ENCODE data around the gene KDM4B.

The KDM4B gene

DNA sequence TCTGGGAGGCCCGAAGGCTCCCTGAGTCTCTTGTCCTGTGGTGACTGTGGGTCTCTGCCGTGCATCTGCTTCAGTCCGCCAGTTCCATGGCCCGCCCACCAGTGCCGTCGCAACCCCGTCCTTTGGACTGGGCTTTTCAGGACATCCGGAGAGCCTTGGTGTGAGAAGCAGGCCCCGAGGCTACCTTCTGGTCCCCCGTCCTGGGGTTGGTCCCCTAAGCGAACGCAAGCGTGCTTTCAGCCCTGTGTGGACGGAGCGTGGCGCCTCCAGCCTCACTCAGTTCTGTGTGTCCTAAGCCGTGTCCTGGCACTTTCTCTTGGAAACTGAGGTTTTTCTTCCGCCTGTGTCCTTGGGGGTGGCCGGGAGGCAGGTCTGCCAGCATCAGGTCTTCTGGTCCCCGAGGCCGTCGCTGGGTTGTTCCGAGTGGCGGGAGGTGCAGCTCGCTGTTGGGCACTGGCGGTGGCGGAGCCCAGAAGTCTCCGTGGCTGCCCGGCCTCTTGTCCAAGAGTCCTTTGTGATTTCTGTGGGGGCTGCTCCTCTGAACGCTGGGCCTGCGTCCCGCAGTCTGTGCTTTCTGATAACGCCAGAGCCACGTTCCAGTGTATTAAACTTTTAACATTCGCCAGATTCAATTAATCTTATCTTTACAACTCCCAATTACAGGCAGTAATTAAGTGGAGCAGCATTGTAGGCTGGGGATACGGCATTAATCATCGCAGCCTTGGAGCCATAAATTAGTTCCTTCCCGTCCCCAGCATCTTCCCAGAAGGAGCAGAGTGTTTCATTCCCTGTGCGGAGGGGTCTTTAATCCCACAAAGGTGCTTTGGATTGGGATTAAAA is 99.5 kb downstream of the KDM4B start:
- no peak for DNase-seq (ENCODE audit: low read depth in 2 of 2)

DNA sequence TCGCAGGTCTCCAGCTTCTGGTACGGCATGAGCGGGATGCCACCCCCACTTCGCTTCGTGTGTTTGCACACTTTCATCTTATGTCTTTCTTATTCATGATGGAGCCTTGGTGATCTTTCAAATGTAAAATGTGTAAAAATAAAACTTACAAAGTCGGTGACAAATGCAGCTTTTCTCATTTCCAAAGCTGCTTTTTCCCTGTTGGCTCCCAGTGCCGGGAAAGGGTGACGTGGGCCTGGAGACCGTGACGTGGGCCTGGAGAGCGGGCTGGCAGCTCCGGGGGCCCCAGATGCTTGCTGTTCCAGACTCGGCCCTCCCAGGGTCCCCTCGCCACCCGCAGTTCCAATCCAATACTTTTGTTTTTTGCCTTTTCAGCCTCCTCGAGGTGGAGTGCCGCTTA is 101.4 kb downstream of the KDM4B start:
- no peak for DNase-seq (ENCODE audit: low read depth in 2 of 2)

DNA sequence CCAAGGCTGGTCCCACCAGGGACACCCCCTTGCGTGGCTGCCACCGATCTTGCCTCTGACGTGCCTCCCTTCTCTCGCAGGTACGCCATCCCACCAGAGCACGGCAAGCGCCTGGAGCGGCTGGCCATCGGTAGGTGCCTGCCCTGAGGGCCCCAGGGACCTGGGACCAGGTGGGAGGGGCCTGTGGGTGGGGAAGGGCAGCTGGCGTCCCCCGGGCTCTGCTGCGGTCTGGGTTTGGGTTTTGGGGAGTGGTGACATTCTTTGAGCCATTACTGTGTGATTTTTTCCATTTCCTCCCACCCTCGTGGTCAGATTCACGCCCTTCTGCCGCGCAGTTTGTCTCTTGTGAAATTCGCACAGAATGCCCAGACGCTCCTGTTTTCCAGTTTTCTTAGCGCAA is 102.0 kb downstream of the KDM4B start:
- DNase-seq (ENCODE audit: low read depth in 2 of 2), result no peak

DNA sequence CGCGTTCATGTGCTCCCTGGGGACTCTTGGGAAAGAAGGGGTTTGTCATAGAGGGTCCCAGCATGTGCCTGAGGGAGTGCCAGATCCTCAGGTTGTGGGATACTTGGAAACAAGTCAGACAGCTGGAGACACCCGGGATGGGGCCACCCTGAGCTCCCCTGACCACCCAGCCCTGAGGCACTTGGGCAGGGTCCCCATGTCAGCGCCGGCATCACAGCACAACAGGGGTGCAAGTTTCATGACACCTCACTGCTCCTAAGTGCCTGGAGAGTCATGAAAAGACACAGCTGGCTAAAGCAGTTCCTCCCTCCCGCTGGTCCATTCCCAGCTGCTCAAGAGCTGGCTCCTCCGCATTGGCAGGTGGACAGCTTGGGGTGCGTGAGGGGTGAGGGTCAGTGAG is 102.7 kb downstream of the KDM4B start:
- DNase-seq (ENCODE audit: low read depth in 2 of 2), result no peak

DNA sequence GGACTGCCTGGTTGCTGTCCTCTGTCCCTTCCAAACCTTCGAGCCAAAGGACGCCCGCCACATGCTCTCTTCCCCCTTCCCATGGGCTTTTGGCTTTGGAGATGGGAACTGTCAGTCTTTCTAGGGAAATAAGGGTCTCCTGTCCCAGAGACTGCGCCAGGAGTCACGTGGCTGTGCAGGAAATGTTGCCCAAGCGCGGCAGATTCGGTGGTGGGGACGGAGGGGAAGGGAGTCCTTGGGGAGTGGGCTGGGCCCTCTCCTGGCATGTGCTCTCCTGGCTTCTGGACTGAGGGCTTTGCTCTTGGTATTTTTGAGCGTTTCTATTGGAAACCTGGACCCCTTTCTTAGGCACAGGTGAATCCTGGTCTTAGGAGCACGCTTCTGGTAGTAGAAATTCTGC is 103.2 kb downstream of the KDM4B start:
- DNase-seq (ENCODE audit: low read depth in 2 of 2), result no peak

DNA sequence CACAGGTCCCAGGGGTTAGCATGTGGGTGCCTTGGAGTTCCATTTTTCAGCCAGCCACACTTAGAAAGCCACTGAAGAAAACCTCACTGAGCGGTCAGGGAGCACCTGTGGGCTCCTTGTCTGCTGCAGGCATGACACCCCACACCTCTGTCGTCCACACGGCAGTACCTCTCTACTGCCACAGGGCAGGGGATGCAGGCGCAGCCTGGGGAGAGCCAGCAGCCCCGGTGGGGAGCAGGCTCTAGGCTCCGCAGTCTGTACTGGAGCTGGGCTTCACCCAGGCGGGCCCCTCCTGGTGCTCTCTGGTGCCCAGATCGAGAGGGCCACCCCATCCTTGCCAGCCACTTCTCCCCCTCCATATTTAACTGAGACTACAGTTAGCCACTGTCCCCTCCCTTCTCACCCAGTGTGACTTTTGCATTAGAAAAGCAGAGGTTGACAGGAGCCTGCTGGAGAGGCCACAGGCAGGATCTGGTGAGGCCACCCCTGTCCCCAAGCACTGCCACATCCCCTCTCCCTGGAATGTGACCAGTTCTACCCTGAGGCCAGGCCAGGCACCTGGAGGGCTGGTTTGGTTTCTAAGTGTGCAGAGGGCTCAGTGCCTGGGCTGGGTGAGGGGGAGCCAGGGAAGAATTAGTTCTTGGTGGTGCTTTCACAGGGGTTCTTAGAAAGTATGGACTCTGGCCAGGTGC is 104.4 kb downstream of the KDM4B start:
- no peak for DNase-seq (ENCODE audit: low read depth in 2 of 2)

DNA sequence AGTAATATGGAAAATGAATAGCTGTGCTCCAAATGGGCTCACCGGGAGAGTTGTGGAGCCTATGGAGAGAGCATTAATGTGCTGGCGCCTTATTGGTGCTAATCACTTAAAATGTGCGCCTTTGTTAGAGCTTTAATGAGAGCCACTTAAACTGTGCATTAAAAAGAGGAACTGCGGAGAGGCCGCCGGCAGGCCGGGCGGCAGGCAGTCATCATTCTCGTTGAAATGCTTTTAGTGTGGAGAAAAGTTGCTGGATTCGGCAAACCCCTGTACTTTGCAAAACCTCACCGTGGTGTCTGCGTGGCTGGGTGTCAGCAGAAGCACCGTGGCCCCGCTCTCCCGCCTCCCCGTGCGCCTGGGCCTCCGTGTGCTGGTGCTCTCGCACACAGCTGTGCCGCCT is 105.5 kb downstream of the KDM4B start:
- DNase-seq (ENCODE audit: low read depth in 2 of 2), result no peak

DNA sequence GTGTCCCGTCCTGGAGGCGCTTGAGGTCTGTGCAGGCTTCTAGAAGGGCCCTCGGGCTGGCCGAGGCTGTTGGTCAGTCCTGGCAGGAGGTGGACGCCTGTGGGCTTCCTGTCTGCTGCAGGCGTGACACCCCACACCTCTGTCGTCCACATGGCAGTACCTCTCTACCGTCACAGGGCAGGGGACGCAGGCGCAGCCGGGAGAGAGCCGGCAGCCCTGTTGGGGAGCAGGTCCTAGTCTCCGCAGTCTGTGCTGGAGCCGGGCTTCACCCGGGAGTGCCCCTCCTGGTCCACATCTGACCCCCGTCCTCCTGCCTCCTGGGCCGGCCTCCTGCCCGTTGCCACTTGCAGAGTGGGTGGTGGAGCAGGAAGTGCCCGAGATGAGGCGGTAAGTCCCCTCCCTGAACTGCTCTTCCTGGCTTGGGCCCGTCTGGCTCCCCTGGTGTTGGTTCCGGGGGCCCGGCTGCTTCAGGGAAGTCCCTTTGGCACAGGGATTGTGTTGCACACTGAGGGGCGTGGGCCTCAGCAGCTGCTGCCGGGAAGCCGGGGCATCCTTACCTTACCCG is 106.0 kb downstream of the KDM4B start:
- DNase-seq (ENCODE audit: low read depth in 2 of 2), result no peak

DNA sequence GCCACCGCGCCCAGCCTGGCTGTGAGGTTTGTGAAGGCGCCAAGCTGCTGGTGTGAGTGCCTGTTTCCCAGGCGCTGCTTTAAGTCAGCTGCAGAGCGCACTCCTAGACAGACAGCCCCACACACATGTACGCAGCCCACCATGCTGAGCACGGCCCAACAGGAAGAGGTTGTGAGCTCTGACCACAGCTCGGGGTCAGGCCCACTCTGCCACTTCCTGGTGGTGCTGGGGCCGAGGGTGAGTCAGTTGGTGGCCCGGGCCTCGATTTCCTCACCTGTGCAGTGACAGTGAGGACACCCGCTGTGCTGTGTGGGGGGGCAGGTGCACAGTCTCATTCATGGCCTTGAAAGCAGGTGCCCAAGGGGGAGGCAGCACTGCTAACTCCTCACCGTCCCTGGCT is 106.7 kb downstream of the KDM4B start:
- DNase-seq (ENCODE audit: low read depth in 2 of 2), result no peak

DNA sequence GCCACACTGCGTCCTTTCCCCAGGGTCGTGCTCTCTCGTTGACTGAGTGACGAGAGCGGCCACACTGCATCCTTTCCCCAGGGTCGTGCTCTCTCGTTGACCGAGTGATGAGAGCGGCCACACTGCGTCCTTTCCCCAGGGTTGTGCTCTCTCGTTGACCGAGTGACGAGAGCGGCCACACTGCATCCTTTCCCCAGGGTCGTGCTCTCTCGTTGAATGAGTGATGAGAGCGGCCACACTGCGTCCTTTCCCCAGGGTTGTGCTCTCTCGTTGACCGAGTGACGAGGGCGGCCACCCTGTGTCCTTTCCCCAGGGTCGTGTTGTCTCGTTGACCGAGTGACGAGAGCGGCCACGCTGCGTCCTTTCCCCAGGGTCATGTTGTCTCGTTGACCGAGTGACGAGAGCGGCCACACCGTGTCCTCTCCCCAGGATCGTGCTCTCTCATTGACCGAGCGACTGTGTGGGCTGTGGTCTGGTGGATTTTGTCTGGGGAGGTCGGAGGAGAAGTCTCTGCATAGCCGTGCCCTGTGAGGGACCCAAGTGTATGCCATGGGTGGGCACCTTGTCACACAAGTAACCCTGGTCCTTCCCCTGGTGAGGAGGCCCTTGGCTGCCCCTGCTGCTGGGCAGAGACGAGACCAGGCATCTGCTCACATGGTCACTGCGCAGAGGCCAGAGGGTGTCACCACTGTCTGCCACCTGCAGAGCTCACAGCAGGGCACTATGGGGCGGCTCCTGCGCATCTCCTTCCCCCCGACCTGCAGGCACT is 107.7 kb downstream of the KDM4B start:
- no peak for DNase-seq (ENCODE audit: low read depth in 2 of 2)

DNA sequence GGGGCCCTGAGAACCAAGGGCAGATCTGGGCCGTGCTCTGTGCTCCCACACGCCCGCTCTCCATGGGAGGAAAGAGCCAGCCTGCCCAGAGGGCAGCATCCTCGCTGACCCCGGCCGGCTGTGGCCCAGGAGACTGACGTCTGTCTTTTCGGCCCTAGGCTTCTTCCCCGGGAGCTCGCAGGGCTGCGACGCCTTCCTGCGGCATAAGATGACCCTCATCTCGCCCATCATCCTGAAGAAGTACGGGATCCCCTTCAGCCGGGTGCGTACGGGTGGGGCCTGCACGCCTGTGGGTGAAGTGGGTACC is 108.2 kb downstream of the KDM4B start:
- DNase-seq (ENCODE audit: low read depth in 2 of 2), result no peak

DNA sequence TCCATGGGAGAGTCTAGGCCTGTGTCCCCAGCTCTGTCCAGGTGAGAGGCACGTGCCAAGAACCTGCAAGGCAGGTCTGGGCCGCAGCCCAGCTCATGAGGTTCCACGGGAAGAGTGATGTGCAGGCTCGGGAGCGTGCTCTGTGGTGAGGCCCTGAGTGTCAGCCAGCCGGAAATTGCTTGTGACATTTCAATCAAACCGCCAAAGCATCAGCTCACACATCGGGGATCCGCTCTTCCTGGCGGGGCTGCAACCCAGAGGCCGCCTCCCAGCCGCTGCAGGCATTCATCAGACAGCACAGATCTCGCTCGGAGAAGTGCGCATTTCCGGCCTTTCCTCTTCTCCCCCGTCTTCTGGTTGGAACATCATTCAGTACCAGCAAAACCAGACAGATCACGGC is 109.3 kb downstream of the KDM4B start:
- DNase-seq (ENCODE audit: low read depth in 2 of 2), result no peak

DNA sequence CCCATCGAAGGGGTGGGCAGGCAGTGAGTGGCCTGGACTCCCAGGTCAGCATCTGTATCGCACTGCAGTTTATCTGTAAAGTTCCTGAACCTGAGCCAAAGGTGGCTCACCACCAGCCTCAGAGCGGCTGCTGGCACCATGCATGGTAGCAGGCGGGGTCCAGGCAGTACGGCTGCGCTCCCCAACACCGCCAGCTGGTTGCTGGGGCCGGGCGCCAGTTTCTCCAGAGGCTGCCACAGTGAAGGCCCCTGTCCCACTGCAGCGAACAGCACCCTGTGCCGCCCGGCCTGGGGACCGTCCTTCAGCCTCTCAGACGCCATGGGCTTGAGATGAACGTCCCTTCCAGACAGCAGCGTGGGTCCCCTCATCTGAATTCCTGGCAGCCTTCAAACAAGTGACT is 109.8 kb downstream of the KDM4B start:
- DNase-seq (ENCODE audit: low read depth in 2 of 2), result no peak

DNA sequence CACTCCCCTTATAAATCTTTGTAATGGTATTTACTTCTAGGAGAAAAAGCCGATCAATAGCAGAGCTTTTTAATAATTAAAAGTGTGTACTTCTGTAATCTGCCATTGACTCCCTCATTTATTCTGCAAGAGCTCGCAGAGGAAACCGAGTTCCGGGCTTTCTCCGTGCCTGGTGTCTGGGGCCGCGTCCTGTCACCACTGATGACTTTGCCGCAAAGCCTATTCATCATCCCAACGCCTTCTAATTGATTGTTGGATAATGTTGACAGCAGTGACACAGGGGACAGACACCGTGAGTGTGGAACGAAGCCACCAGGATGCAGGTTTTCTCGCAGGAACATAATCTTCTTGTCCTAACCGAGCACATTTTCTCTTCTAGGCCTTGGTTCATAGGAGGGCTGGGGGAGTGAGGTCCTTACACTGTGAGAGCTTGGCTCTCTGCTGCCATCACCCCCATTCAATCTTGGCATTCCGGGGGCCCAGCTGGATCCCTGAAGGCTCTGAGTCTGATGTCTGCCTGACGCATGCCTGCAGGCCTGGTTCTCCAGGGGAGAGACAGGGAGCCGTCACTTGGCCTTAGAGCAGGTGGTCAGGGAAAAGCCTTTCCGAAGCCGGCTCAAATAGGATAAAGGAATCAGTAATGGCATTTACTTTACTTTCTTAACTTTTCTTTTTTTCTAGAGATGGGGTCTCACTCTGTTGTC is 110.3 kb downstream of the KDM4B start:
- DNase-seq (ENCODE audit: low read depth in 2 of 2), result no peak

DNA sequence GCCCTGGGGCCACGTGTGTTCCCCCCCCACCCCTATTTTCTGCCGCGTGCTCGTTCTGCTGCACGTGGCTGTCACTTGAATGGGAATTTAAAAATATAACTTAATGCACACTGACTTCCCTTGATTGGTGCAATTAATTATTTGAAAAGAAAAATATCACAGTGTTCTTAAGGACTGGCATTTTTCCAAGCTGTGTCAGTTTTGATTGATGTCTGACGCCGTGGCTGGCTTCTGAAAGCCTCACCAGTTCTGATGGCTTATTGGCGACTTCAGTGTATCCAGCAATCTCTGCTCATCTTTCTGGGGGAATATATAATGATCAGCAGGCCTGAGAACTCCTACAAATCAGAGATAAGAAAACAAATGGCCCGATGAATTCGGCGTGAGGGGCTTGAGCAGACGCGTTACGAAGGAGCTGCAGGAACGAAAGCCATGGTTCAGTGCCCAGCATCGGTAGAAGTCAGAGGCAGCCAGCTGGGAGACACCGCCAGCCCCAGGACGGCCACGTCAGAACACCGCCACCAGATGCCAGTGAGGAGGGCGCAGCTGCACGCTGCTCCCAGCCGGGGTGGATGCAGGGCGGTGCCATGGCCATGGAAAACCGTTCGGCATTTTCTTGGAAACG is 111.2 kb downstream of the KDM4B start:
- no peak for DNase-seq (ENCODE audit: low read depth in 2 of 2)

DNA sequence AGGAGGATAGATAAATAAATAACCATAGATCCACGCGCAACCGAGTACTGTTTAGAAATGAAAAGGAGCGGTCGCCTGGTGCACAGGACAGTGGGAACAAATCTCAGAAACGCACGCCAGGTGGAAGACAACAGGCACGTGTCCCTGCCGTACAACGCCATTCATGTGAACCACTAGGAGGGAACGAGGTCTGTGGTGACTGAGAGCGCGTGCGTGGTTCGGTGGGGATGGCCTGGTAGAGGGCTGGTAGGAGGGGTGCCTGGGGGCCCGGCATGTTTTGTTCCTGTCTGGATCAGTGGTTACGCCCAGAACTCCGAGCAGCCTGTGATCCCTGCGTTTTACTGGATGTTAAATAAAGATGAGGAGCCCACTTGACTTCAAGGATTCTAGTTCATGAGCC is 111.9 kb downstream of the KDM4B start:
- no peak for DNase-seq (ENCODE audit: low read depth in 2 of 2)

DNA sequence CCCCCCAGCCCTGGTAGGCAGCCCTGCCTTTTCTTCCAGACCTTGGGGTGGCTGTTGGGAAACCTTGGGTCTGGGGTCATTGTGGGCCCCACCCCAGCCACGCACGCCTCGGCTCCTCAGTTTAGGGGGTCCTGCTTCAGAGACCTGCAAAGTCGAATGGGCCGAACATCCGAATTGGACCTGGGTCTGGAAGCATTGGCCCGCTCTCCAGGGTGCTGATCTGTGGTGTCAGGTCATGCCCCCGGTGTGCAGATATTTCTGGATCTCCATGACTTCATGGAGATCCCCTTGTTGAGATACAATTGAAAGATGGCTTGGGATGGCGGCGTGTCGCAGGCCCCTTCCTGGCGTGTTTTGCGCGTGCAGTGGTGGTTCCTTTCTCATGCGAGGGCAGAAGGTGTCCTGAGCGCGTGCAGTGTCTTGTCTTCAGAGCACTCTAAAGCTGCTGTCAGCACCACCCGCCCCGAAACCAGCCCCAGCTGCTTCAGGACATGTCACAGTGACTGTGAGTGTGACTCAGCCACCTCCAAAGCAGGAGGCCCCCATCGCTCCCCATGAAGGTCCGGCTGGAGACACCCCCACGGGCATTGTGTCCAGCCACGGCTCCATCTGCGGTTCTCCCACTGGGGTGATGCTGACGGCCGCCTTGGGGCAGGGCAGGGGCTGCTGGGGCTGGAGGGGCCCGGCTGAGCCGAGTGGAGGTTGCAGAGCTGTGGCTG is 112.7 kb downstream of the KDM4B start:
- DNase-seq (ENCODE audit: low read depth in 2 of 2), result no peak

DNA sequence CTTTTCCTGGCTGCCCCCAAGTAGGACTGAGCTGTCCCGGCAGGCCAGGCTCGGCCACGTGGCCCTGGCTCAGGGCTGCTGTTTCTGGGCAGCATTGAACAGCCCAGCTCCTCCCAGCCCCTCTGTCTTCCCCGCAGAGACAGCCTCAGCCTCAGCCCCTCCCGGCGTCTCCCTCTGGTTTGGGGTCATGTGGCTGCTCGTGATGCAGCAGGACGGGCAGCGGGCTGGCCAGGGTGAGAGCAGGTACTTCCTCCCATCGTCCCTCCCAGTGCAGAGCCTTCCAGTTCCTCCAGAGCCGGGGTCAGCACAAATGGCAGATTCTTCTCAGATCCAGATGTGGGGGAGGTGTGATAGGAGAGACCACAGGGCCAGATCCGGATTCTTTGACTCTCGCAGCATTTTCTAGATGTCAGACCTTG is 114.6 kb downstream of the KDM4B start:
- no peak for DNase-seq (ENCODE audit: low read depth in 2 of 2)

DNA sequence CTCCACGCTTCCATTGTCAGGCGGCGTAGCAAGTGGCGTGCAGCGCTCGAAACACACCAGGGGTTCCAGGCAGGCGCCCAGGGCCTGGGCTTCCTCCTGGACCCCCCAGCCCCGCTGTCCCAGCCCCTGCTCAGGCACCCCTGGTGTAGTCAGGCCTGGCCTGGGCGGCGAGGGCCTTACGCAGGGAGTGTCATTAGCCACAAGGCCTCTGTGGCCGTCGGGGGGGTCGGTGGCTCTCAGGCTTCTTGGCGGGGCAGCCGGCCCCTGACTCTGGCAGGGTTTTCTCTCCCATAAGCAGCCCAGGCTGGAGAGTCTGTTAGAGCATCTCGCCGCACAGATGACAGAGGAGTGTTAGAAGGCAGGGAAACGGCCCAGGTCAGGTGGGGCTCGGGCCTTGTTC is 116.7 kb downstream of the KDM4B start:
- no peak for DNase-seq (ENCODE audit: low read depth in 2 of 2)

DNA sequence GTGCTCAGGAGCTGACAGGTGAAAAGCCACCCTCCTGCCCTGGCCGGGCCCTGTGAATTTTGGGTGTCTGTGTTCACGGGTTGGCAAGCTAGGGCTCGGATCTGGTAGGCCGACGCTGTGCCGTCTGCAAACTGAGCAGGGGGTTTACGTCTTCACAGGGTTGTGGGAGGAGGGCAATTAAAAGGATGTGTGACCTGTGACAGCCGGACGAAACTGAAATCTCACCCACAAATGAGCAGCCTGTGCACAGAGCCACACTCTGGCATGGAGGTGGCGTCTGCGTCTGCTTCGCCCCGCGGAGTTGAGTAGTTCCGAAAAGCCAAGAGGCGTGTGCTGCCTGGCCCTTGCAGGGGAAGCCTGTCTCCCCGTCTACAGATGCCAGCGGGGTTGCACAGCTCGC is 117.3 kb downstream of the KDM4B start:
- DNase-seq (ENCODE audit: low read depth in 2 of 2), result no peak
